ENCODE measurements around the gene SOD1.

The SOD1 gene

DNA sequence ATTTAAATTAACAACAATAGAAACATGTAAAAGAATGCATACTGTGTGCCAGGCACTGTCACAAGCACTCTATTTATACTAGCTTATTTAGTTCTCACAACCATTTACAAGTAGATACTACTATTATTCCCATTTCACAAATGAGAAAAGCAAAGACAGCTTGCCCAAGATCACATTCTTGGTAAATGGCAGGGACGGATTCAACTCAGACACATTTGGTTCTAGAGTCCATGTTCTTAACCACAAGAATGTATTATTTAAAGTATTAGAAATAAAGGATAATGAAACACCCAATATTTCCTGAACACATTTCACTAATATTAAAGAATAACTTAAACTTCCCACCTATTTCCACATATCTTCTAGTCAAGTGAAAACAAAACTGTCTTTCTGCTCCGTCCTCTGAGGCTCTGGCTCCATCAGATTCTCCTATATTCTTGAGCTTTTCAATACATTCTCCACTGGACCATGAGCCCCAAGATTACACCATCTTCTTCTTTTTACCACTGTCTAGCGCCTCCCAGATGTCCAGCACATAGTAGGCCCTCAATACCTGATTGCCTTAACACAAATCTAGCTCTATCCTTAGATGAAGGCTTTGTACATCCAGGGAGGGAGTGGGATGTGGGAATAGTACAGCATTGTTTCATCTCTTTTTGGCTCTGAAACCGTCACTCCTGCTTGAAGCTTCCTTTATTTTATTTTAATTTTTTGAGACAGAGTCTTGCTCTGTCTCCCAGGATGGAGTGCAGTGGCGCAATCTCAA is 29.3 kb downstream of the SOD1 start:
- no peak for TF ChIP-seq GATA3 (IDR thresholded peaks at IDR 0.05; ENCODE audit: low read depth, low read length)
- no peak for TF ChIP-seq GATA2 (IDR thresholded peaks at IDR 0.05; ENCODE audit: low read depth, low read length)

GRCh38 chr21:31693222-31693621 is 33.7 kb downstream of the SOD1 start:
- no peak for TF ChIP-seq GATA2 (IDR thresholded peaks at IDR 0.05; ENCODE audit: low read depth, low read length)
- no peak for TF ChIP-seq GATA3 (IDR thresholded peaks at IDR 0.05; ENCODE audit: low read depth, low read length)

GRCh38 chr21:31696424-31696823 is 36.9 kb downstream of the SOD1 start:
- TF ChIP-seq GATA3 (IDR thresholded peaks at IDR 0.05; ENCODE audit: low read depth, low read length) (no peak), GATA2 (IDR thresholded peaks at IDR 0.05; ENCODE audit: low read depth, low read length) (no peak)

DNA sequence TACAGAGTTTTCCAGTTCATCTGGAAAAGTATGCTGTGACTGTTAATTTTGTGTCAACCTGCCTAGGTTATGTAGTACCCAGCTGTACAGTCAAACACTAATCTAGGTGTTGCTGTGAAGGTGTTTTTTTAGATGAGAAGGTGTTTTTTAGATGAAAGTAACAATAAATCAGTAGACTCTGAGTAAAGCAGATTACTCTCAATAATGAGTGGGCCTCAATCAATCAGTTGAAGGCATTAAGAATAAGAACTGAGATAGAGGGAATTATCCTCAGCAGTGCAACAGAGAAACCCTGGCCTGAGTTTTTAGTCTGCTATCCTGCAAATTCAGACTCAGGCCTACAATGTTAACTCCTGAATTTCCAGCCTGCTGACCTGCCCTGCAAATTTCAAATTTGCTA is 39.0 kb downstream of the SOD1 start:
- TF ChIP-seq GATA2 (IDR thresholded peaks at IDR 0.05; ENCODE audit: low read depth, low read length): no peak
- no peak for TF ChIP-seq GATA3 (IDR thresholded peaks at IDR 0.05; ENCODE audit: low read depth, low read length)

DNA sequence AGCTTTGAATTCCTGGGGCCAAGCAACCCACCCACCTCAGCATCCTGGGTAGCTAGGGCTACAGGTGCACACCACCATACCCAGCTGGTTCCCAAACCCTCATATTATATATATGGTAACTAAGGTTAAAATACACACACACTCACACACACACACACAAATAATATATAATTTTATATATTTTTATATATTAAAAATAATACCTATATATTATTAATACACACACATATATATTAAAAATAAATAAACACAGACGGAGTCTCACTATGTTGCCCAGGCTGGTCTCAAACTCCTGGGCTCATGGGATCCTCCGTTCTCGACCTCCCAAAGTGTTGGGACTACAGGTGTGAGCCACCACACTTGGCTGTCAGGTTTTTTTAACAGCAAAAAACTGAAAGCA is 40.5 kb downstream of the SOD1 start:
- TF ChIP-seq GATA3 (IDR thresholded peaks at IDR 0.05; ENCODE audit: low read depth, low read length) (no peak), GATA2 (IDR thresholded peaks at IDR 0.05; ENCODE audit: low read depth, low read length) (no peak)

DNA sequence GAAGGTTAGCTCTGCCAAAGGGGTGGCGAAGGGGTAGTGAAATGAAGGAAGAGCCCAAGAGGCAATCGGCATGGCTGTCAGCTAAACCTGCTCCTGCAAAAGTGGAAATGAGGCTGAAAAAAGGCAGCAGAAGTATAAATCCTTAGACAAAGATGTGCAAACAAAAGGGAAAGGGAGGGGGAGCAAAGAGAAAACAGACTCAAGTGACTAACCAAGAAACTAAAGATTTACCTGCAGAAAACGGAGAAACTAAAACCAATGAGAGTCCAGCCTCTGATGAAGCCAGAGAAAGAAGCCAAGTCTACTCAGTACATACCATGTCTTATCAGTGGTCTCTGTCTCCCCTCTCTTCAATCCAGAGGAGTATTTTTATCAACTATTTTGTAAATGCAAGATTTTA is 47.1 kb downstream of the SOD1 start:
- no peak for TF ChIP-seq GATA2 (IDR thresholded peaks at IDR 0.05; ENCODE audit: low read depth, low read length)
- TF ChIP-seq GATA3 (IDR thresholded peaks at IDR 0.05; ENCODE audit: low read depth, low read length): no peak

DNA sequence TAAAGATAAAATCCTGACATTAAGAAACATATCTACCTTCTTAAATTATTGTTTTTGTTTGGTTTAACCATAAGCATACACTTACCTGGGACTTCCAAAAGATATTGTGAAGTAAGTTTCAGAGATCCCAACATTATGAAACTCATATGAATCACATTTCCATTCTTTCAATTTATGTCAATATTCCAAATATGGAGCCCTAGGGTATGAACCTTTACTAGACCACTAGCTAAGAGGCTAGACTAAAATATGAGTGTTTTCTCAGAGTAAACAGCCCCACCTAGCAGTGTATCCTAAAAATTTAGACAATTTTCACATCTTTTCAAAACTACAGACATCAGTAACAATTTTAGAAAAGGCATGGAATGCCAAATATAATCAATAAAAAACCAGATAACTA is 48.0 kb downstream of the SOD1 start:
- TF ChIP-seq GATA3 (IDR thresholded peaks at IDR 0.05; ENCODE audit: low read depth, low read length) (no peak), GATA2 (IDR thresholded peaks at IDR 0.05; ENCODE audit: low read depth, low read length) (no peak)

DNA sequence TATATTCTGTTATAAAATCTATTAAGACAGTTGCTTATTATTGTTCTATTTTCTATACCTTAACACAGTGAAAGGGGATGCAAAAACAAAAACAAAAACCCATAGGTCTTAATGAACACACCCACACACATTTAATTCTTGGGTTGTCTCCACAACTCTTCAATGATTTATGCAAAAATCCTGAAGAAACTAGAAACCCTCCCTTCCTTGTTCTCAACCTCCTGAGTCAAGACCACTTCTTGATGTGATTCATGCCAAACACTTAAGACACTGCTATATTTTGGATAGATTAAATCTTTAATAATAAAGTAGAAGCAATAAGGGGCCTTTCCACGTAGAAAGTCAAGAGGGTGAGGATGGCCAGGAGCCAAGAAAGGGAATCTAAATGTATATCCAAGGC is 49.0 kb downstream of the SOD1 start:
- TF ChIP-seq GATA3 (IDR thresholded peaks at IDR 0.05; ENCODE audit: low read depth, low read length): no peak
- no peak for TF ChIP-seq GATA2 (IDR thresholded peaks at IDR 0.05; ENCODE audit: low read depth, low read length)

DNA sequence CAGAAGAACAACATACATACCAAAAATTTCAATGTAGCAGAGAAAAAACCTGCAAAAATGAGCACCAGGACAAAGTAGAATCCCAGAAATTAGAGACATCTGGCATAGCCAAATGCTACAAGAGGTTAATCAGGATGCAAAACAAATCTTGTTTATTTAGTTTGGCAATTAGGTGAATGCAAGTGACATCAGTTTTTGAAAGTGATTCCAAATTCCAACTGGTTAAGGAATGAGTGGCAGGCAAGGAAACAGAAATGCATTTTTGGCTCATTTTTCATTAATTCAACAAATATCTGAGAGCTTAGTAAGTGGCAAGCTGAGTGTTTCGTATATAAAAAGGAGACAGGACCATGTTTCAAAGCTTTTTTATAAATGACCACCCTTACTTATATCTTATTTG is 51.1 kb downstream of the SOD1 start:
- TF ChIP-seq GATA2 (IDR thresholded peaks at IDR 0.05; ENCODE audit: low read depth, low read length): no peak
- TF ChIP-seq GATA3 (IDR thresholded peaks at IDR 0.05; ENCODE audit: low read depth, low read length): no peak

GRCh38 chr21:31711326-31711725 is 51.8 kb downstream of the SOD1 start:
- TF ChIP-seq GATA3 (IDR thresholded peaks at IDR 0.05; ENCODE audit: low read depth, low read length) (0 out of 2 replicates have a peak, but pooled peaks have one; percentile 14), GATA2 (IDR thresholded peaks at IDR 0.05; ENCODE audit: low read depth, low read length) (no peak)

- TF ChIP-seq GATA3 (IDR thresholded peaks at IDR 0.05; ENCODE audit: low read depth, low read length) (no peak), GATA2 (IDR thresholded peaks at IDR 0.05; ENCODE audit: low read depth, low read length) (no peak)
Measured at GRCh38 chr21:31711745-31712285, 52.3 kb downstream of the SOD1 start.

- TF ChIP-seq GATA2 (IDR thresholded peaks at IDR 0.05; ENCODE audit: low read depth, low read length) (no peak), GATA3 (IDR thresholded peaks at IDR 0.05; ENCODE audit: low read depth, low read length) (no peak)
Measured at GRCh38 chr21:31713115-31713514, 53.6 kb downstream of the SOD1 start.

DNA sequence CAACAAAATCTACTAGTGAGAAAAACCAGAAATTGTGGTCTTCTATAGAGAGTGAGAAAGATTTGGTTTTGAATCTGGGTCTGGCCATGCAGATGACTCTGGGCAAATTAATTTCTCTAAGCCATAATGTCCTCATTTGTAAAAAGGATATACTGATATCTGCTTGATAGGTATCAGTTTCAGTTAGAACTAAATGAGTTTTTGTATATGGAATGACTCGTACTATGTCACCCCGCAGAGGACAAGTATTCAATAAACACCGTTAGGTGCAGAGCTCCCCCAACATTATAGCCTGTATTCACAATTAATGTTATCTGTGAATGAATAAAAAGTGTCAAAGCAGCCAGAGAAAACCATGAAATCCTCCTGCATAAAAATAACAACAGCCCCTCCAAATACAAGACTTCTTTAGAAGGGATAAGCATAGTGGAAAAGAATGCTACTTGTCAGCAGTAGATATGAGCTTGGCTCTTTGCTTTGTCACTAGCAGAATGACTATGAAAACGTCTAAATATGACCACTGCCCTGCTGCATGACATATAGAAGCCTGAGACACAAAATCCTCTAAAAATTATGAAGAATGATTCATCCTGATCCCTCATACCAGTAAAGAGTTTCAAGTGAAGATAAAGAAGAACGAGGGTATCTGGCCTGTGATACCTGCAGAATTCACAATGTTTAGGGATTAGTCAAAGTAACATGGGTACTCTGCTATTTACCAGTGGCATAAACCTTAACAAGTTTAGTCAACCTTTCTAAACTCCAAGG is 54.7 kb downstream of the SOD1 start:
- TF ChIP-seq GATA3 (IDR thresholded peaks at IDR 0.05; ENCODE audit: low read depth, low read length) (no peak), GATA2 (IDR thresholded peaks at IDR 0.05; ENCODE audit: low read depth, low read length) (no peak)

- TF ChIP-seq GATA3 (IDR thresholded peaks at IDR 0.05; ENCODE audit: low read depth, low read length): no peak
- TF ChIP-seq GATA2 (IDR thresholded peaks at IDR 0.05; ENCODE audit: low read depth, low read length): no peak
Measured at GRCh38 chr21:31714741-31715365, 55.4 kb downstream of the SOD1 start.
